ENCODE measurements around the gene ANXA11. TPM values are rescaled to one million over a fixed set of nuclear protein-coding genes. Genes with fewer than 3 reads are reported as not detected.
"Not testable (repeated sequence)": the region's sequence is repeated elsewhere in the genome, so short reads cannot be mapped to it uniquely, and the experiment has no call there.

ANXA11 gene
- total RNA-seq, 2 experiments from 2014 or later: 153 to 159 TPM

- H3K9me3 Mint-ChIP-seq; H3K4me1 ChIP-seq (ENCODE audit: insufficient read depth, low read length); POLR2A ChIA-PET; intact Hi-C loops (cut with DNase I, micrococcal nuclease); H3K27me3 ChIP-seq (ENCODE audit: control insufficient read depth in 1 of 2, insufficient read depth in 2 of 2, low read length in 2 of 2); H3K4me1 Mint-ChIP-seq (ENCODE audit: low read depth); H3K27ac ChIP-seq (ENCODE audit: low read depth in 1 of 2, low read length in 2 of 2); H3K27ac Mint-ChIP-seq; H3K27me3 Mint-ChIP-seq; H3K4me3 Mint-ChIP-seq; H3K4me3 ChIP-seq (ENCODE audit: low read length); ATAC-seq (ENCODE audit: poor library complexity); CTCF ChIA-PET; H3K9me3 ChIP-seq (ENCODE audit: control insufficient read depth in 1 of 2, insufficient read depth in 1 of 2, low read length in 2 of 2); H3K36me3 Mint-ChIP-seq (ENCODE audit: low read depth); H3K36me3 ChIP-seq (ENCODE audit: insufficient read depth, low read length); DNase-seq: not testable (repeated sequence)
Measured at GRCh38 chr10:80214368-80214982, 9.1 kb upstream of the ANXA11 start.

DNA sequence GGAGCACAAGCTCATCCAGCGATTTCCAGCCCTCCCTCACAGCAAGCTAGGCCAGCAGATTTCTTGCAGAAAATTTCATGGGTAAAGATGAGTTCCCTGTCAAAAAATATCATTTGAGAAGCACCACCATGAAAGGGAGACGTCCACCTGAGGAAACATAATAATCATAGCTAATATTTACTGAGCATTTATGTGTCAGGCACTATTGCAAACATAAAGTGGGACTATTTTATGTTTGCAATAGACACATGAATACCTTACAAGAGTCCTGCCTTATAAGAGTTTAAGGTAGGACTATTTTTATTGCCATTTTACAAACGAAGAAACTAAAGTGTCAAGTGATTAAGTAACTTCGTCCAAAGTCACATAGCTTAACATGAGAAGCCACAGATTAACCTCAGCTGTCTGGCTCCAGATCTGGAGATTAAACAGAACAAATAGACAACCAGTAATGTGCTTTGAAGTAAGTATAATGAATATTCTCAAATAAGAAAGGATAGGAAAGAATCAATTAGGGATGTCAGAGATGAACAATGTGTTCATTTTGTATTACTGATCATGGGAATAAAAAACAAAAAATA, 7.3 kb upstream of the ANXA11 start:
- H3K4me3 ChIP-seq (ENCODE audit: low read length); H3K9me3 Mint-ChIP-seq; CTCF ChIA-PET; H3K4me1 ChIP-seq (ENCODE audit: insufficient read depth, low read length); H3K27ac ChIP-seq (ENCODE audit: low read depth in 1 of 2, low read length in 2 of 2); H3K27me3 ChIP-seq (ENCODE audit: control insufficient read depth in 1 of 2, insufficient read depth in 2 of 2, low read length in 2 of 2); H3K9me3 ChIP-seq (ENCODE audit: control insufficient read depth in 1 of 2, insufficient read depth in 1 of 2, low read length in 2 of 2); H3K4me3 Mint-ChIP-seq; H3K27ac Mint-ChIP-seq; H3K36me3 Mint-ChIP-seq (ENCODE audit: low read depth); ATAC-seq (ENCODE audit: poor library complexity); POLR2A ChIA-PET; intact Hi-C loops (cut with DNase I, micrococcal nuclease); H3K36me3 ChIP-seq (ENCODE audit: insufficient read depth, low read length); H3K27me3 Mint-ChIP-seq; DNase-seq: not testable (repeated sequence)
- H3K4me1 Mint-ChIP-seq (ENCODE audit: low read depth): peaks cover 12% of the 10 kb centered on the region

DNA sequence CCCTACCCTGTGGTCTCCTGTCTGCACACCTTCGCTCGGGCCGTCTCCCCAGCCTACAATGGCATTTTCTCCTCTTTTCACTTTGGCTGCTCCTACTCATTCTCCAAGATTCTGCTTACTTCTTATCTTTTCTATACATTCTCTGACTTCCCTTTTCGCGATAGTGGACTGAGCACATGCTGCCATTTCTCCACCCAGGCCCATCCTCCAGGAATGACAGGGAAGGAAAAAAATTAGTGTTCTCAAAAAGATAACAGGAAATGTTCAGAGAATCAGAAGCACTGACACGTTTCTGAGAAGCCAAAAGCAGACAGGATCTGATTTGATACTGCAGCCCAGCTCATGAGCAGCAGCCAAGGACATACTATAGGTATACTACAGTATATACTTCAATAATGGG, 6.4 kb upstream of the ANXA11 start:
- DNase-seq (no peak), ATAC-seq (ENCODE audit: poor library complexity) (no peak)
- Mint-ChIP-seq H3K9me3 (no peaks in the 10 kb centered on the region), H3K4me1 (ENCODE audit: low read depth) (peaks cover 12% of the 10 kb centered on the region), H3K27me3 (no peaks in the 10 kb centered on the region), H3K27ac (no peak overlapping the region), H3K4me3 (no peak overlapping the region), H3K36me3 (ENCODE audit: low read depth) (no peaks in the 10 kb centered on the region)
- Histone ChIP-seq H3K4me1 (ENCODE audit: insufficient read depth, low read length) (peaks cover 2% of the 10 kb centered on the region), H3K36me3 (ENCODE audit: insufficient read depth, low read length) (no peaks in the 10 kb centered on the region), H3K27me3 (ENCODE audit: control insufficient read depth in 1 of 2, insufficient read depth in 2 of 2, low read length in 2 of 2) (no peaks in the 10 kb centered on the region), H3K27ac (ENCODE audit: low read depth in 1 of 2, low read length in 2 of 2) (no peak overlapping the region), H3K4me3 (ENCODE audit: low read length) (no peak overlapping the region), H3K9me3 (ENCODE audit: control insufficient read depth in 1 of 2, insufficient read depth in 1 of 2, low read length in 2 of 2) (no peaks in the 10 kb centered on the region)
- TF ChIP-seq, protein P1, sequence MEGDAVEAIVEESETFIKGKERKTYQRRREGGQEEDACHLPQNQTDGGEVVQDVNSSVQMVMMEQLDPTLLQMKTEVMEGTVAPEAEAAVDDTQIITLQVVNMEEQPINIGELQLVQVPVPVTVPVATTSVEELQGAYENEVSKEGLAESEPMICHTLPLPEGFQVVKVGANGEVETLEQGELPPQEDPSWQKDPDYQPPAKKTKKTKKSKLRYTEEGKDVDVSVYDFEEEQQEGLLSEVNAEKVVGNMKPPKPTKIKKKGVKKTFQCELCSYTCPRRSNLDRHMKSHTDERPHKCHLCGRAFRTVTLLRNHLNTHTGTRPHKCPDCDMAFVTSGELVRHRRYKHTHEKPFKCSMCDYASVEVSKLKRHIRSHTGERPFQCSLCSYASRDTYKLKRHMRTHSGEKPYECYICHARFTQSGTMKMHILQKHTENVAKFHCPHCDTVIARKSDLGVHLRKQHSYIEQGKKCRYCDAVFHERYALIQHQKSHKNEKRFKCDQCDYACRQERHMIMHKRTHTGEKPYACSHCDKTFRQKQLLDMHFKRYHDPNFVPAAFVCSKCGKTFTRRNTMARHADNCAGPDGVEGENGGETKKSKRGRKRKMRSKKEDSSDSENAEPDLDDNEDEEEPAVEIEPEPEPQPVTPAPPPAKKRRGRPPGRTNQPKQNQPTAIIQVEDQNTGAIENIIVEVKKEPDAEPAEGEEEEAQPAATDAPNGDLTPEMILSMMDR (IDR thresholded peaks at IDR 0.05): no peak
- intact Hi-C loops (cut with DNase I, micrococcal nuclease): no loop called here
- ChIA-PET POLR2A (no interaction called here), CTCF (no interaction called here)

- ChIA-PET POLR2A (no interaction called here), CTCF (no interaction called here)
- H3K4me3 ChIP-seq (ENCODE audit: low read length): no peak overlapping the region
- no peaks in the 10 kb centered on the region for H3K9me3 ChIP-seq (ENCODE audit: control insufficient read depth in 1 of 2, insufficient read depth in 1 of 2, low read length in 2 of 2)
- ATAC-seq (ENCODE audit: poor library complexity): no peak
- H3K27me3 ChIP-seq (ENCODE audit: control insufficient read depth in 1 of 2, insufficient read depth in 2 of 2, low read length in 2 of 2): no peaks in the 10 kb centered on the region
- TF ChIP-seq, protein P1 (IDR thresholded peaks at IDR 0.05): no peak
- H3K36me3 ChIP-seq (ENCODE audit: insufficient read depth, low read length): no peaks in the 10 kb centered on the region
- no peaks in the 10 kb centered on the region for H3K27me3 Mint-ChIP-seq
- peaks cover 14% of the 10 kb centered on the region for H3K4me1 ChIP-seq (ENCODE audit: insufficient read depth, low read length)
- H3K27ac Mint-ChIP-seq: no peak overlapping the region
- no peaks in the 10 kb centered on the region for H3K9me3 Mint-ChIP-seq
- intact Hi-C loops (cut with DNase I, micrococcal nuclease): no loop called here
- no peaks in the 10 kb centered on the region for H3K36me3 Mint-ChIP-seq (ENCODE audit: low read depth)
- peaks cover 24% of the 10 kb centered on the region for H3K4me1 Mint-ChIP-seq (ENCODE audit: low read depth)
- H3K27ac ChIP-seq (ENCODE audit: low read depth in 1 of 2, low read length in 2 of 2): no peak overlapping the region
- no peak for DNase-seq
- no peak overlapping the region for H3K4me3 Mint-ChIP-seq
Measured at GRCh38 chr10:80210259-80210658, 4.9 kb upstream of the ANXA11 start.

All from CD4-positive, alpha-beta T cell (primary cell).